Measurements from ENCODE around the gene PRR20G. TPM values are rescaled to one million over a fixed set of nuclear protein-coding genes. Genes with fewer than 3 reads are reported as not detected.

The PRR20G gene
- total RNA-seq, 2 donors from 2014 or later = 5.1 TPM; not detected in 1

DNA sequence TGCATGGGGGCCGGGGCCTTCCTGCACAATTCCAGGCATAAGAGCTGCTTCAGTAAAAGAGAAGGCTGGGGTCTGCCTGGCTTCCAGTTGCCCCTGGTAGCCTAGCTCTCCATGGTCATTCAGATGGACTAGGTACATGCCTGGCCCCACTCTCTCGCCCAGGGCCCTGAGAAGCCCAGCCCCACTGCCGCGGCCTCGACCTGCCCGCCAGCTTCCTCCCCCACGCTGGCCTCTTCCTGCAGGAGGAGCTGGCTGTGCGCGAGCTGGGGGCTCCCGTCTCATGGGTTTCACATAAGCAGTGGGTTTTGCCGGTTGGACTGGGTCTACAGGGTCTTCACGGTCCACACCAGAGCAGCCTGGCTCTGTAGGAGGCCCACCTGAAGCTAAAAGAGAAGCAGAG is 3.6 kb downstream of the PRR20G start:
- Histone ChIP-seq H3K4me3 (no peak overlapping the region), H3K4me1 (replicated peaks) (no peaks in the 10 kb centered on the region), H3K27ac (no peak overlapping the region), H3K27me3 (replicated peaks; ENCODE audit: insufficient read depth) (peaks cover 3% of the 10 kb centered on the region), H3K9me3 (no peaks in the 10 kb centered on the region), H3K36me3 (no peaks in the 10 kb centered on the region)
- no peak for TF ChIP-seq POLR2A (IDR thresholded peaks at IDR 0.05)
- TF ChIP-seq, protein P1, sequence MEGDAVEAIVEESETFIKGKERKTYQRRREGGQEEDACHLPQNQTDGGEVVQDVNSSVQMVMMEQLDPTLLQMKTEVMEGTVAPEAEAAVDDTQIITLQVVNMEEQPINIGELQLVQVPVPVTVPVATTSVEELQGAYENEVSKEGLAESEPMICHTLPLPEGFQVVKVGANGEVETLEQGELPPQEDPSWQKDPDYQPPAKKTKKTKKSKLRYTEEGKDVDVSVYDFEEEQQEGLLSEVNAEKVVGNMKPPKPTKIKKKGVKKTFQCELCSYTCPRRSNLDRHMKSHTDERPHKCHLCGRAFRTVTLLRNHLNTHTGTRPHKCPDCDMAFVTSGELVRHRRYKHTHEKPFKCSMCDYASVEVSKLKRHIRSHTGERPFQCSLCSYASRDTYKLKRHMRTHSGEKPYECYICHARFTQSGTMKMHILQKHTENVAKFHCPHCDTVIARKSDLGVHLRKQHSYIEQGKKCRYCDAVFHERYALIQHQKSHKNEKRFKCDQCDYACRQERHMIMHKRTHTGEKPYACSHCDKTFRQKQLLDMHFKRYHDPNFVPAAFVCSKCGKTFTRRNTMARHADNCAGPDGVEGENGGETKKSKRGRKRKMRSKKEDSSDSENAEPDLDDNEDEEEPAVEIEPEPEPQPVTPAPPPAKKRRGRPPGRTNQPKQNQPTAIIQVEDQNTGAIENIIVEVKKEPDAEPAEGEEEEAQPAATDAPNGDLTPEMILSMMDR (IDR thresholded peaks at IDR 0.05) = no peak
- no peak for TF ChIP-seq POLR2AphosphoS5 (IDR thresholded peaks at IDR 0.05)
- 93% methylated on average over 12 of the region's 12 CpGs for WGBS
- intact Hi-C loops (cut with DNase I) = no loop called here
- DNase-seq (ENCODE audit: low spot score) = no peak

DNA sequence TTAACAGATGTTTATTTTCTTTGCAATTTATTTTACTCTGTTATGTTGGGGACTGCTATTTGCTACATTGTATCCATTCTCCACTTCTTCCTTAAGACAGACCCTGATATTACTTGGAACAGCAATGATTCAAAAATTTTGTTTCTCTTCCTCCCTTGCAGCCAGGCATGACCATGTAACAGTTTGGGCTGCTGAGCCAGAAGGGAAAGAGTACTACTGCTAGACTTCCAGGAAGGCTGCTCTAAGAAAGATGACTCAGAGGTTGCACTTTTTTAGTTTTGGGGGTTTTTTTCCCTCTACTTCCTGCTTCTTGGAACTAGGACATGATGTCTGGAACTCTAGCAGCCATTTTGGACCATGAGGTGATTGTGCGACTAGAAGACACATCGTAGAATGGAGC is 10.3 kb downstream of the PRR20G start:
- Histone ChIP-seq H3K27ac (no peak overlapping the region), H3K4me3 (no peak overlapping the region), H3K9me3 (no peaks in the 10 kb centered on the region), H3K4me1 (replicated peaks) (no peaks in the 10 kb centered on the region), H3K27me3 (replicated peaks; ENCODE audit: insufficient read depth) (peaks cover 3% of the 10 kb centered on the region), H3K36me3 (no peaks in the 10 kb centered on the region)
- TF ChIP-seq, protein P1 (IDR thresholded peaks at IDR 0.05) = no peak
- TF ChIP-seq POLR2A (IDR thresholded peaks at IDR 0.05) = no peak
- TF ChIP-seq POLR2AphosphoS5 (IDR thresholded peaks at IDR 0.05) = no peak
- DNase-seq (ENCODE audit: low spot score) = no peak
- intact Hi-C loops (cut with DNase I) = no loop called here
- 95% methylated on average over 2 of the region's 2 CpGs for WGBS

DNA sequence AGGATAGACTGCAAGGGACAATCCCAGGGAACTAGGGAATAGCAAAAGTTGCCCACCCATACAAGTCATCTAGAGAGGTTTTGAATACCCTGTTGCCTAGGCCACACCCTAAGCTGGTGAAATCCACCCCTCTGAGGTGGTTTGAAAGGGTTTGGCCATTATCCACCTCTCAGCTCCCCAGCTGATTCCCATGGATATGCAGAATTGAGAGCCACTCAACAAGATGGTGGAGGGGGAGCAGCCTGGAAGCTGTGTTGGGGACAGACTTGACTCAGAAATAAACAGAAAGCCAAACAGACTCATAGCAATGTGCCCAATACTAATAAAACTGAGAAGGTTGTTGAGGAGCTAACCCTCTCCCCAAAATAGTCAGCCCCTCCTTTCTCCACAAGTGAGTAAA is 10.9 kb downstream of the PRR20G start:
- DNase-seq (ENCODE audit: low spot score) = no peak
- H3K36me3 ChIP-seq = no peaks in the 10 kb centered on the region
- H3K27me3 ChIP-seq (replicated peaks; ENCODE audit: insufficient read depth) = peaks cover 3% of the 10 kb centered on the region
- no peaks in the 10 kb centered on the region for H3K4me1 ChIP-seq (replicated peaks)
- no peak overlapping the region for H3K4me3 ChIP-seq
- no peaks in the 10 kb centered on the region for H3K9me3 ChIP-seq
- no peak overlapping the region for H3K27ac ChIP-seq
- intact Hi-C loops (cut with DNase I) = no loop called here
- TF ChIP-seq, protein P1 (IDR thresholded peaks at IDR 0.05) = no peak
- TF ChIP-seq POLR2AphosphoS5 (IDR thresholded peaks at IDR 0.05) (no peak), POLR2A (IDR thresholded peaks at IDR 0.05) (no peak)

DNA sequence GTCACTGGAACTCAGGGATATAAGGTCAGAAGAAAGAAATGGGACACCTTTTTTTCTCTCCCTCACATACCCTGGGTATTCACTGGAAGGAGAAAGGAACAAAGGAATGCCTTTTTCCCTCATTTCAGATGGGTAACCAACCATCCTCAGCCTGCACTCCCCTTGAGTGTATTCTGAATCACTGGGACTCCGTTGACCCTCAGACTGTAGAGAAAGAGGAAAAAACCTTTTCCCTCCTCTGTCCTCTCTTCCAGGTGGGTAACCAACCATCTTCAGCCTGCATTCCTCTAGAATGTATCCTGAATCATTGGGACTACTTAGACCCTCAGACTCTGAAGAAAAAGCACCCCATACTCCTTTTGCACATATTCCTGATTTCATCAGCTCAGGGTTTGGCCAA is 11.4 kb downstream of the PRR20G start:
- no peak for DNase-seq (ENCODE audit: low spot score)
- Histone ChIP-seq H3K36me3 (no peaks in the 10 kb centered on the region), H3K27ac (no peak overlapping the region), H3K9me3 (no peaks in the 10 kb centered on the region), H3K4me1 (replicated peaks) (no peaks in the 10 kb centered on the region), H3K4me3 (no peak overlapping the region), H3K27me3 (replicated peaks; ENCODE audit: insufficient read depth) (peaks cover 3% of the 10 kb centered on the region)
- 75% methylated on average over 1 of the region's 1 CpG for WGBS
- TF ChIP-seq, protein P1 (IDR thresholded peaks at IDR 0.05) = no peak
- intact Hi-C loops (cut with DNase I) = no loop called here

DNA sequence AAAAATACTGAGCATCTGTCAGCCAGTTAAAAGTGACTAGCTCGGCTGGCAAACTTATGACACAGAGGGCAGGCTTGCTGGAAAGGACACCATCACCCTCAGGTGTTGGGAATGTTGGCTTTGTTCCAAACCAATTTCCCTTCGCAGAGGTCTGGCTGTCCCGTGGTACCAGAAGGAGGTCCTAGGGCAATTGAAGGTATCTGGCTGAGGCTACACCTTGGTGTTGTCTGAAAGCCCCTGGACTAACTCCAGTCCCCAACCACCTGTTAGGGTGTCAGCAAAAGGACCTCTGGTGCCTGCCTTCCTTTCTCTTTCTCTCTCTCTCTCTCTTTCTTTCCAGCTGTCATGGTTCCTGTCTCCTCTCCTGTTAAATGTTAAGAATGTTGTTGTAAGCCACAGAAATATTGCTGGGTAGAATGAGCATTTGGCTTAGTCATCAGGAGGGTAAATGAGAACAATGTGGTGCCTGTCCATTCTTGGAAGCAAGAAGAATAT is 12.5 kb downstream of the PRR20G start:
- WGBS = 42% methylated on average over 3 of the region's 3 CpGs
- Histone ChIP-seq H3K27me3 (replicated peaks; ENCODE audit: insufficient read depth) (peaks cover 2% of the 10 kb centered on the region), H3K4me1 (replicated peaks) (no peaks in the 10 kb centered on the region), H3K9me3 (no peaks in the 10 kb centered on the region), H3K36me3 (no peaks in the 10 kb centered on the region), H3K4me3 (no peak overlapping the region), H3K27ac (no peak overlapping the region)
- no peak for DNase-seq (ENCODE audit: low spot score)
- TF ChIP-seq POLR2AphosphoS5 (IDR thresholded peaks at IDR 0.05) (no peak), POLR2A (IDR thresholded peaks at IDR 0.05) (no peak)
- TF ChIP-seq, protein P1 (IDR thresholded peaks at IDR 0.05) = no peak
- intact Hi-C loops (cut with DNase I) = no loop called here
